Measurements from ENCODE around the gene SSTR5. TPM values are rescaled to one million over a fixed set of nuclear protein-coding genes. Genes with fewer than 3 reads are reported as not detected.
"Not testable (repeated sequence)": the region's sequence is repeated elsewhere in the genome, so short reads cannot be mapped to it uniquely, and the experiment has no call there.

Gene SSTR5
- total RNA-seq (not detected), polyA plus RNA-seq (ENCODE audit: insufficient read length in 6 of 6) (under 1 TPM in 1 of 6 donors, not detected in 5; 0.11 TPM)
- long read RNA-seq, donor 1: 0 reads
- long read RNA-seq, donor 2: 0 reads
- long read RNA-seq, donor 3: 0 reads
- long read RNA-seq, donor 4: 0 reads
- long read RNA-seq, donor 5: 0 reads
- long read RNA-seq, donor 6: 0 reads
- long read RNA-seq, donor 7: 0 reads
- long read RNA-seq, donor 8: 0 reads
- long read RNA-seq, donor 9: 0 reads
- long read RNA-seq, donor 10: 0 reads
- long read RNA-seq, donor 11: 0 reads
- long read RNA-seq, donor 12: 0 reads

- DNase-seq (no peak), ATAC-seq (no peak)
- no peaks in the 10 kb centered on the region for H3K36me3 ChIP-seq
- H3K4me1 ChIP-seq: no peaks in the 10 kb centered on the region
- H3K27me3 ChIP-seq: peaks cover 36 to 95% of the 10 kb centered on the region in 2 donors
- no peak within 1 kb of the TSS for H3K4me3 ChIP-seq
- H3K9me3 ChIP-seq: no peaks in the 10 kb centered on the region
- TF ChIP-seq, protein P1, sequence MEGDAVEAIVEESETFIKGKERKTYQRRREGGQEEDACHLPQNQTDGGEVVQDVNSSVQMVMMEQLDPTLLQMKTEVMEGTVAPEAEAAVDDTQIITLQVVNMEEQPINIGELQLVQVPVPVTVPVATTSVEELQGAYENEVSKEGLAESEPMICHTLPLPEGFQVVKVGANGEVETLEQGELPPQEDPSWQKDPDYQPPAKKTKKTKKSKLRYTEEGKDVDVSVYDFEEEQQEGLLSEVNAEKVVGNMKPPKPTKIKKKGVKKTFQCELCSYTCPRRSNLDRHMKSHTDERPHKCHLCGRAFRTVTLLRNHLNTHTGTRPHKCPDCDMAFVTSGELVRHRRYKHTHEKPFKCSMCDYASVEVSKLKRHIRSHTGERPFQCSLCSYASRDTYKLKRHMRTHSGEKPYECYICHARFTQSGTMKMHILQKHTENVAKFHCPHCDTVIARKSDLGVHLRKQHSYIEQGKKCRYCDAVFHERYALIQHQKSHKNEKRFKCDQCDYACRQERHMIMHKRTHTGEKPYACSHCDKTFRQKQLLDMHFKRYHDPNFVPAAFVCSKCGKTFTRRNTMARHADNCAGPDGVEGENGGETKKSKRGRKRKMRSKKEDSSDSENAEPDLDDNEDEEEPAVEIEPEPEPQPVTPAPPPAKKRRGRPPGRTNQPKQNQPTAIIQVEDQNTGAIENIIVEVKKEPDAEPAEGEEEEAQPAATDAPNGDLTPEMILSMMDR (IDR thresholded peaks at IDR 0.05): no peak
- intact Hi-C loops (cut with DNase I): no loop called here
- no peak within 1 kb of the TSS for H3K27ac ChIP-seq
These were observed at the start of gene SSTR5 for GRCh38 chr16:1072526-1073261. TSS of gene SSTR5 (plus strand) at chr16:1072747. CDS start at chr16:1078869, 6,122 bp downstream.

GRCh38 chr16:1024138-1024537 lies 48.4 kb upstream of the SSTR5 start:
- Histone ChIP-seq H3K27me3 (peaks cover 0 to 76% of the 10 kb centered on the region in 2 donors), H3K4me1 (no peaks in the 10 kb centered on the region), H3K36me3 (no peaks in the 10 kb centered on the region), H3K27ac (no peak overlapping the region), H3K9me3 (no peaks in the 10 kb centered on the region), H3K4me3 (no peak overlapping the region)
- TF ChIP-seq, protein P1 (IDR thresholded peaks at IDR 0.05): no peak
- DNase-seq (no peak), ATAC-seq (no peak)
- intact Hi-C loops (cut with DNase I): no loop called here

DNA sequence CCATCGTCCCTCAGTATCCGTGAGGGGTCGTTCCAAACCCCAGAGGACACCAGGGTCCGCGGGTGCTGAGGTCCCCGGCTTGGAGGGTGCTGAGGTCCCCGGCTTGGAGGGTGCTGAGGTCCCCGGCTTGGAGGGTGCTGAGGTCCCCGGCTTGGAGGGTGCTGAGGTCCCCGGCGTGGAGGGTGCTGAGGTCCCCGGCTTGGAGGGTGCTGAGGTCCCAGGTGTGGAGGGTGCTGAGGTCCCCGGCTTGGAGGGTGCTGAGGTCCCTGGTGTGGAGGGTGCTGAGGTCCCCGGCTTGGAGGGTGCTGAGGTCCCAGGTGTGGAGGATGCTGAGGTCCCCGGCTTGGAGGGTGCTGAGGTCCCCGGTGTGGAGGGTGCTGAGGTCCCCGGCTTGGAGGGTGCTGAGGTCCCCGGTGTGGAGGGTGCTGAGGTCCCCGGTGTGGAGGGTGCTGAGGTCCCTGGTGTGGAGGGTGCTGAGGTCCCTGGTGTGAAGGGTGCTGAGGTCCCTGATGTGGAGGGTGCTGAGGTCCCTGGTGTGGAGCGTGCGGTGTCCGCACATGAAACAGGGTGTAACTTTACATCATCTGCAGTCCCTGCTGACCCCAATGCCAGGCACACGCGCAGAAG lies 47.3 kb upstream of the SSTR5 start:
- peaks cover 0 to 76% of the 10 kb centered on the region in 2 donors for H3K27me3 ChIP-seq
- H3K4me3 ChIP-seq; ATAC-seq; H3K4me1 ChIP-seq; H3K9me3 ChIP-seq; intact Hi-C loops (cut with DNase I); DNase-seq; H3K27ac ChIP-seq; H3K36me3 ChIP-seq: not testable (repeated sequence)

- TF ChIP-seq, protein P1 (IDR thresholded peaks at IDR 0.05): no peak
- Histone ChIP-seq H3K27ac (no peak overlapping the region), H3K4me1 (no peaks in the 10 kb centered on the region), H3K4me3 (no peak overlapping the region), H3K9me3 (no peaks in the 10 kb centered on the region), H3K36me3 (no peaks in the 10 kb centered on the region), H3K27me3 (peaks cover 0 to 76% of the 10 kb centered on the region in 2 donors)
- peak in 1 of 4 donors; percentile 9 for DNase-seq
- intact Hi-C loops (cut with DNase I): no loop called here
- no peak for ATAC-seq
These were observed 46.3 kb upstream of the SSTR5 start for GRCh38 chr16:1026057-1026783.

DNA sequence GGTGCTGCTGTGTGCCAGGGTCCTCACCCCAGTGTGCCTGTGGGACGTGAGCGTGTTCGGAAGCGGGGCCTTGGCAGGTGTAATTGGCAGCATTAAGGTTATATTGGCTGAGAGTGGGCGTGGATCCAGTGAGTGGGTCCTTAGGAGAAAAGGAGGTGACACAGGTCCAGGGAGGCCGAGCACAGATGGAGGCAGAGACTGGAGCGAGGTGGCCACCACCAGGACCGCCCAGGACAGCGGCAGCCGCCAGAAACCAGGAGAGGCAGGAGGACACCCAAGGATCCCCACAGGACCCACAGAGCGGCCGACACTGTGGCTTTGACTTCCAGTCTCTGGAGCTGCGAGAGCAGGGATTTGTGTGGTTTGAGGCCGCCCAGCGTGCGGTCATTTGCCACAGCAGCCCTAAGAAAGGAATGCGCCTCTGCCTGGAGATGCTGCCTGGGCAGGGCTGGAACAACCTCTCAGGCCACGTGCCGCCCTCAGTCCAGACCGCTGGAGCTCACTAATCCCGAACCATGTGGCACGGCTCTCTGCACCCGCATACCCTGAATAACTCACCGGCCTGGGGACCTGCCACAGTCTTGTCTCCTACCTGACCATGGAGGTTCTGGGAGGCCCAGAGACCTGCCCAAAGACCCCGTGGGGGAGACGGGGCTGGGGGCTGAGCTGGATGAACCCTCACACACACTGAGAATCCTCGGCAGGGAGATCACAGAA lies 45.6 kb upstream of the SSTR5 start:
- Histone ChIP-seq H3K9me3 (no peaks in the 10 kb centered on the region), H3K36me3 (no peaks in the 10 kb centered on the region), H3K4me1 (no peaks in the 10 kb centered on the region), H3K27me3 (peaks cover 0 to 76% of the 10 kb centered on the region in 2 donors), H3K4me3 (no peak overlapping the region), H3K27ac (no peak overlapping the region)
- TF ChIP-seq, protein P1 (IDR thresholded peaks at IDR 0.05): no peak
- ATAC-seq: no peak
- no peak for DNase-seq
- intact Hi-C loops (cut with DNase I): no loop called here
